ENCODE results near the gene ILKAP.

GRCh38 chr2:238163481-238164198, 39.9 kb downstream of the ILKAP start:
- TF ChIP-seq EZH2 (IDR thresholded peaks at IDR 0.05; ENCODE audit: insufficient read depth, poor library complexity, severe bottlenecking) = peak; percentile 60
- TF ChIP-seq EZH2phosphoT487 (IDR thresholded peaks at IDR 0.05; ENCODE audit: insufficient read depth, low read depth) = no peak

All from GM23248 (cell line).